Measurements from ENCODE around the gene ADAMTS8.

Gene ADAMTS8

GRCh38 chr11:130394615-130395014 lies 33.8 kb downstream of the ADAMTS8 start:
- DNase-seq (ENCODE audit: low read depth): no peak

GRCh38 chr11:130391711-130392110 lies 36.7 kb downstream of the ADAMTS8 start:
- no peak for DNase-seq (ENCODE audit: low read depth)

- DNase-seq (ENCODE audit: low read depth): no peak
Observed at GRCh38 chr11:130390071-130390758, 38.2 kb downstream of the ADAMTS8 start.

GRCh38 chr11:130389335-130389935 lies 39.0 kb downstream of the ADAMTS8 start:
- DNase-seq (ENCODE audit: low read depth): no peak

GRCh38 chr11:130388607-130389205 lies 39.7 kb downstream of the ADAMTS8 start:
- DNase-seq (ENCODE audit: low read depth): no peak

- no peak for DNase-seq (ENCODE audit: low read depth)
Observed at GRCh38 chr11:130386056-130386455, 42.4 kb downstream of the ADAMTS8 start.

GRCh38 chr11:130383344-130384211 lies 44.8 kb downstream of the ADAMTS8 start:
- no peak for DNase-seq (ENCODE audit: low read depth)

GRCh38 chr11:130381317-130381716 lies 47.1 kb downstream of the ADAMTS8 start:
- DNase-seq (ENCODE audit: low read depth): no peak

- DNase-seq (ENCODE audit: low read depth): no peak
Observed at GRCh38 chr11:130380778-130381177, 47.6 kb downstream of the ADAMTS8 start.

GRCh38 chr11:130379276-130379675 lies 49.1 kb downstream of the ADAMTS8 start:
- DNase-seq (ENCODE audit: low read depth): no peak

- DNase-seq (ENCODE audit: low read depth): no peak
Observed at GRCh38 chr11:130370845-130371590, 57.4 kb downstream of the ADAMTS8 start.

GRCh38 chr11:130369713-130370112 lies 58.7 kb downstream of the ADAMTS8 start:
- DNase-seq (ENCODE audit: low read depth): no peak

- DNase-seq (ENCODE audit: low read depth): no peak
Observed at GRCh38 chr11:130369141-130369691, 59.2 kb downstream of the ADAMTS8 start.

- no peak for DNase-seq (ENCODE audit: low read depth)
Observed at GRCh38 chr11:130359419-130359818, 69.0 kb downstream of the ADAMTS8 start.

GRCh38 chr11:130358398-130358797 lies 70.0 kb downstream of the ADAMTS8 start:
- no peak for DNase-seq (ENCODE audit: low read depth)

Data from activated T-helper 9 cell treated with anti-CD3 and anti-CD28 coated beads, Interleukin-2, amount 50 U/mL, for 16 hours (primary cell).